ENCODE data around the gene RSF1. TPM values are rescaled to one million over a fixed set of nuclear protein-coding genes. Genes with fewer than 3 reads are reported as not detected.

RSF1 gene
- total and polyA plus RNA-seq, 2 donors (not counting 1 experiment from before 2014, with no cell fraction given) = 4.8 to 104 TPM

- ChIA-PET POLR2A (no interaction called here), CTCF (no interaction called here)
- Histone ChIP-seq H3K4me2 (replicated peaks; ENCODE audit: low read depth, low read length, poor library complexity, severe bottlenecking) (no peak overlapping the region), H3K9me3 (ENCODE audit: control extremely low read depth in 1 of 3, control insufficient read depth in 2 of 3, insufficient read depth in 1 of 3, low read length in 2 of 3) (no peaks in the 10 kb centered on the region), H3K27ac (ENCODE audit: low read length in 2 of 2) (no peak overlapping the region), H3K4me3 (ENCODE audit: control extremely low read depth in 1 of 5, extremely low read depth in 1 of 5, insufficient read depth in 1 of 5, low read depth in 2 of 5, low read length in 4 of 5) (no peak overlapping the region), H4K20me1 (ENCODE audit: control insufficient read depth, insufficient read depth, low read length, poor library complexity, severe bottlenecking) (no peaks in the 10 kb centered on the region), H3K36me3 (replicated peaks in 1 of 2; ENCODE audit: control extremely low read depth in 1 of 2, control insufficient read depth in 1 of 2, extremely low read depth in 1 of 2, insufficient read depth in 2 of 2, low read length in 1 of 2) (no peaks in the 10 kb centered on the region), H2AFZ (ENCODE audit: insufficient read depth, low read depth, low read length, poor library complexity, severe bottlenecking) (no peak overlapping the region), H3K4me1 (ENCODE audit: control insufficient read depth in 2 of 2, insufficient read depth in 2 of 2, low read length in 2 of 2) (peaks cover 12 to 17% of the 10 kb centered on the region in 2 donors), H3K27me3 (replicated peaks in 1 of 4; ENCODE audit: control extremely low read depth in 1 of 4, control insufficient read depth in 3 of 4, insufficient read depth in 4 of 4, low read length in 3 of 4) (no peaks in the 10 kb centered on the region), H3K9ac (ENCODE audit: low read length) (no peak overlapping the region), H3K79me2 (ENCODE audit: control insufficient read depth, insufficient read depth, low read length) (no peaks in the 10 kb centered on the region)
- intact Hi-C loops (cut with micrococcal nuclease) = no loop called here
- TF ChIP-seq EZH2 (IDR thresholded peaks at IDR 0.05; ENCODE audit: borderline replicate concordance, insufficient read depth, low read depth, low read length, poor library complexity, severe bottlenecking) (no peak), CTCF (IDR thresholded peaks at IDR 0.05) (no peak)
- ATAC-seq (ENCODE audit: low read depth) (no peak), DNase-seq (no peak)
- Mint-ChIP-seq H3K4me1 (peaks cover 24% of the 10 kb centered on the region), H3K27ac (no peak overlapping the region), H3K9me3 (ENCODE audit: insufficient read depth) (no peaks in the 10 kb centered on the region), H3K4me3 (no peak overlapping the region), H3K27me3 (no peaks in the 10 kb centered on the region)
- WGBS (ENCODE audit: insufficient coverage) = 96% methylated on average over 3 of the region's 4 CpGs
Observed at GRCh38 chr11:77658213-77659013, 162.1 kb downstream of the RSF1 start.

DNA sequence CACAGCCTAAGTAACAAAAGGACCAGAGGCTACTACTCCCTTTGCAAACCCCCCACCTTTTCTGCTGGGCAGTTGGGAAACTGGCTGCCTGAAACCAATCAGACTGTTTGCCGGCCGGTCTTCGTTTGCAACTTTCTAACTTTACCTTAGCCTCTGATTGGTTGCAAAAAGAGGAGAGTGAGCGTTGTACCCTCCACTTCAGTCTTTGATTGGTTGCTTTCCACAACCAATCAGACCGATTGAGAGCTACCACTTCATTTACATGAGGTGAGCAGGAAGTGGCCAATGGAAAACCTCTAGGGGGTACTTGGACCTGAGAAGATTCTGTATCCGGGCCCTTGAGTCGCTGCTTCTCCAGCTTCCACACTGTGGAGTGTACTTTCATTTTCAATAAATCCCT lies 164.2 kb downstream of the RSF1 start:
- ChIA-PET CTCF (no interaction called here), POLR2A (no interaction called here)
- peaks cover 11 to 13% of the 10 kb centered on the region in 2 donors for H3K4me1 ChIP-seq (ENCODE audit: control insufficient read depth in 2 of 2, insufficient read depth in 2 of 2, low read length in 2 of 2)
- no peaks in the 10 kb centered on the region for H3K79me2 ChIP-seq (ENCODE audit: control insufficient read depth, insufficient read depth, low read length)
- WGBS (ENCODE audit: insufficient coverage) = 82% methylated on average over 2 of the region's 7 CpGs
- Mint-ChIP-seq H3K9me3 (ENCODE audit: insufficient read depth) (no peaks in the 10 kb centered on the region), H3K4me1 (peaks cover 13% of the 10 kb centered on the region), H3K27ac (no peak overlapping the region), H3K27me3 (no peaks in the 10 kb centered on the region), H3K4me3 (no peak overlapping the region)
- intact Hi-C loops (cut with micrococcal nuclease) = no loop called here
- no peaks in the 10 kb centered on the region for H3K9me3 ChIP-seq (ENCODE audit: control extremely low read depth in 1 of 3, control insufficient read depth in 2 of 3, insufficient read depth in 1 of 3, low read length in 2 of 3)
- ATAC-seq (ENCODE audit: low read depth) (no peak), DNase-seq (no peak)
- no peaks in the 10 kb centered on the region for H3K36me3 ChIP-seq (replicated peaks in 1 of 2; ENCODE audit: control extremely low read depth in 1 of 2, control insufficient read depth in 1 of 2, extremely low read depth in 1 of 2, insufficient read depth in 2 of 2, low read length in 1 of 2)
- H2AFZ ChIP-seq (ENCODE audit: insufficient read depth, low read depth, low read length, poor library complexity, severe bottlenecking) = no peak overlapping the region
- no peak overlapping the region for H3K4me2 ChIP-seq (replicated peaks; ENCODE audit: low read depth, low read length, poor library complexity, severe bottlenecking)
- no peak overlapping the region for H3K9ac ChIP-seq (ENCODE audit: low read length)
- no peaks in the 10 kb centered on the region for H3K27me3 ChIP-seq (replicated peaks in 1 of 4; ENCODE audit: control extremely low read depth in 1 of 4, control insufficient read depth in 3 of 4, insufficient read depth in 4 of 4, low read length in 3 of 4)
- no peak overlapping the region for H3K4me3 ChIP-seq (ENCODE audit: control extremely low read depth in 1 of 5, extremely low read depth in 1 of 5, insufficient read depth in 1 of 5, low read depth in 2 of 5, low read length in 4 of 5)
- H3K27ac ChIP-seq (ENCODE audit: low read length in 2 of 2) = no peak overlapping the region
- H4K20me1 ChIP-seq (ENCODE audit: control insufficient read depth, insufficient read depth, low read length, poor library complexity, severe bottlenecking) = no peaks in the 10 kb centered on the region
- no peak for TF ChIP-seq CTCF (IDR thresholded peaks at IDR 0.05)
- TF ChIP-seq EZH2 (IDR thresholded peaks at IDR 0.05; ENCODE audit: borderline replicate concordance, insufficient read depth, low read depth, low read length, poor library complexity, severe bottlenecking) = no peak

Data from B cell (primary cell).